HCEC 1CT (cell line): Measurements from ENCODE around the gene CAMKMT.
"Not testable (repeated sequence)": the region's sequence is repeated elsewhere in the genome, so short reads cannot be mapped to it uniquely, and the experiment has no call there.

Experiments
- DNase-seq: peaks from one replicate; pipeline ENCODE4 v3.0.0-alpha.2; 2017

The CAMKMT gene

GRCh38 chr2:44559108-44559507 lies 197.4 kb downstream of the CAMKMT start:
- no peak for DNase-seq

DNA sequence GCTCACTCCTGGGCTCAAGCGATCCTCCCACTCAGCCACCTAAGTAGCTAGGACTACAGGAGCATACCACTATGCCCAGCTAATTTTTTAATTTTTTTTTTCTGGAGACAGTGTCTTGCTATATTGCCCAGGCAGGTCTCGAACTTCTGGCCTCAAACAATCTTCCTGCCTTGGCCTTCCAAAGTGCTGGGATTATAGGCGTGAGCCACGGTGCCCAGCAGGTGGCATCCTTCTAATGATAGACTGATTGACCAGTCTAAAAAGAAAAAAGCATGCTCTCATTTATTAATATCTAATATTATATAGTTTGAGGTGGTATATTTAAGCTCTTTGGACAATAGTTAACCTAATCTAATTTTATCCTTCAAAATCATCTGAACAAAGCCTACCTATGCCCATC lies 198.6 kb downstream of the CAMKMT start:
- no peak for DNase-seq

DNA sequence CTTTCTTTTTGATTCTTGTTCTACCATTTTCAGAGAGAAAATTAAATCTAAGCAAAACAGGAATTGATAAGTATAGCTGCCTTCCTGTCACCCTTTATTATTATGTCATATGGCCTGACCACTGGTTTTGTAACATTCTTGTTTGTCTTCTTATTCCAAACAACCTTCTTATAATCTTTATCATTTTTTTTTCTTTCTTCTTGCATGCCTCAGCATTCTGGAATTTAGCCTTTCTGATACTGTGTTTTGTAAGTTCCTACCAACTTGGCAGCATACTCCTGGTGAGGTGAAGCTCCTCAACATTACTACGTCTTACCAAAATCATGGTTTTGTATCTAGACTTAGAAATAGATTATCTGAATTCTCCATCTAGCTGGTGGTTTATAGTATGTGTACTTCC lies 199.2 kb downstream of the CAMKMT start:
- DNase-seq: peak; percentile 53

- DNase-seq: no peak
Measured at GRCh38 chr2:44562737-44563136, 201.0 kb downstream of the CAMKMT start.

DNA sequence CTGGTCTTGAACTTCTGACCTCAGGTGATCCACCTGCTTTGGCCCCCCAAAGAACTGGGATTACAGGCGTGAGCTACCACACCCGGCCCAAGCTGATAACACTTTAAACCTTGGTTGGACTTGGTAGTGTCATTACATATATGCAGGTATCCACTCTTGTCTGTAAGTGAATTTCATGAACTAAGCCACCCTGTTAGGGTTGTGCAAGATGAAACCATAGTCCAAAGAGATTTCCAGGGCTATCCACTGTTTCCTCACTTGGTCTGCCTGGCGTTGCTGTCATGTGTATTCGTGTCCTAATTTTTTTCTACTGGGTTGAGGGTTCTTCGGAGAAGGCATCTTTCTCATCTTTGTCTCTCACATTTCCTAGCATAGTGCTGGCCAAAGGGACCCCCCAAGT lies 203.0 kb downstream of the CAMKMT start:
- no peak for DNase-seq

DNA sequence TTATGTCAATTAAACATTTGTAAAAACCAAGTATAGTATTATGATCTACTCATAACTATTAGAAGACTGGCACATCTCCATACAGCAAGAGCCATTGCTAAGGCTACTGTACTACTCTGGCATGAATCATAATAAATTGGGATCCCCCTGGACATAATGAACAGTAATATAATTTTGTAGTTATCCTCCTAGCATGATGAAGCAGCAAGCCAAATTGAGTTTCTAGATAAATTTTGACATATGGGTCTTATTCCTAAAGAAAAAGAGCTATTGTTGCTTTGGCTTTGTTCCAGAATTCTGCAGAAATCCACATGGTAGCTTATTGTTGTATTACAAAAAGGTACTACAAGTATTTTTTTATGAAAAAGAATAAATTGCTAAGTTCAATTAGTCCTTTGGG lies 204.3 kb downstream of the CAMKMT start:
- DNase-seq: no peak

DNA sequence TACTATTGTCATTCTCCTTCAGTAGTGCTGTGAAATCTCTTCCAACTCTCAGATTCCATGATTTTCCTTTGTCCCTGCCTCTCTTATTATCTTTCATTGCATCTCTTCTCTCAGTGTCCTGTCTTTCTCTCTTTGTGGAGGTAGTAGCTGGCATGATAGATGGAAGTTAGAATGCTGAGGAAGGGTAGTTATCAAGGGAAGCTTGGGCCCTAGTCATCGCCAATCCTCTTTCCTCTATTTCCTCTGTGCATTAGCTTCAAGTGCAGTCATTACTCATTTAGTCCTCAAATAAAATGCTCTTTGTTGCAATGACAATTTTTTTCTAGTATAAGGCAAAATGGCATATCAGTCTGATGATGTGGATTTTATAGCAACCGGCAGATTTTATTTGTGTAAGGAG lies 207.7 kb downstream of the CAMKMT start:
- DNase-seq: no peak

- DNase-seq: no peak
Measured at GRCh38 chr2:44570271-44570670, 208.5 kb downstream of the CAMKMT start.

- DNase-seq: no peak
Measured at GRCh38 chr2:44570777-44571176, 209.0 kb downstream of the CAMKMT start.

- peak; percentile 41 for DNase-seq
Measured at GRCh38 chr2:44572196-44572900, 210.6 kb downstream of the CAMKMT start.

DNA sequence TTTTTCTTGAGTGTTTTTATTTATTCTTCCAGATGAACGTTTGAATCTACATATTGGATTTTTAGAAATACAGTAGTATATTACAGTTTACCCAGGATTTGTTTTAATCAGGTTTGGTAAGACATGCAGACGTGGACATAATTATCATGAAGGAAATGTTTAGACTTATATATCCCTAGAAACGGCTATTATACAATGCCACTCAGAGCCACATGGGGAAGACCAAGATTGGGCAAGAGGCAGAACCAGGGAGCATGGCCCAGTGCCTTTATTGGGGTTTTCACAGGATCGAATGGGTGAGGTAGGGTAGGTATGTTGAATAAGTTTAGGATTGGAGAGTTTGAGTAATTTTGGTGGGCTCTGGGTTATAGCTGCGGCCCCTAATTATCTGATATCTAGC lies 212.2 kb downstream of the CAMKMT start:
- no peak for DNase-seq

GRCh38 chr2:44578471-44579093 lies 216.8 kb downstream of the CAMKMT start:
- DNase-seq: peak; percentile 70

DNA sequence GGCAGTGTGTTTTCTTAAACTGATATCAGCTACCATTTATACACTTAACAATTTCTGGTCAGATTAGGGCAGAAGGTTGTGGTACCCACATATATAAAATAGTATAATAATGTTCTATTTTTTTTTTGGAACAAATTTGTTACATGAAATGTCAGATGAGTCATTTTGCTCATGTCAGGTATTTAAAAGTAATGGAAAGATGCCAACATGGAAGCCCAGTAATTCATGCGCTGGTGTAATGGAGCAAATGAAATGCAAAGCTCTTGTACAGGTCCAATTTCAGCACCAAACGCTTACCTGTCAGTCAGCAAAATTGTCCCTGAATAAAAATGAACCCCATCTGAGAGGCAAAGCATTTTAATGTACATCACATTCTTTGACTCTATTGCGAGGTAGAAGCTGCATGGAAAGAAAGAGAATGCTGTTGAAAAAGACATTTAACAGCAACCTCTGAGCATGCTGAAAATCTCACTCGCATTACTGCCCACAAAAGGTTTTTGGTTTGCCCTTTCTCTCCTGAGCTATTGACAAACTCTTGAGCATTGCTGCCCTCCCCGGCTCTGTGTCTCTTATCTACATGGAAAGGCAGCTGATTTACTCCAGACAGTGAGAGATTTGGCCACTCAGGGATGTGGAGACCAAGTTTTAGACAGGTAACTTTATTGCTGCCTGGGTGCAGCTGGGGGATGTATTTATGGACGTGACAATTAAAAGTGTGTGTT lies 217.5 kb downstream of the CAMKMT start:
- no peak for DNase-seq

GRCh38 chr2:44579837-44580230 lies 218.1 kb downstream of the CAMKMT start:
- DNase-seq: no peak

- no peak for DNase-seq
Measured at GRCh38 chr2:44580875-44581515, 219.2 kb downstream of the CAMKMT start.

GRCh38 chr2:44582363-44583008 lies 220.7 kb downstream of the CAMKMT start:
- DNase-seq: peak; percentile 55

- DNase-seq: not testable (repeated sequence)
Measured at GRCh38 chr2:44595615-44596014, 233.9 kb downstream of the CAMKMT start.

- no peak for DNase-seq
Measured at GRCh38 chr2:44596537-44597320, 235.0 kb downstream of the CAMKMT start.

DNA sequence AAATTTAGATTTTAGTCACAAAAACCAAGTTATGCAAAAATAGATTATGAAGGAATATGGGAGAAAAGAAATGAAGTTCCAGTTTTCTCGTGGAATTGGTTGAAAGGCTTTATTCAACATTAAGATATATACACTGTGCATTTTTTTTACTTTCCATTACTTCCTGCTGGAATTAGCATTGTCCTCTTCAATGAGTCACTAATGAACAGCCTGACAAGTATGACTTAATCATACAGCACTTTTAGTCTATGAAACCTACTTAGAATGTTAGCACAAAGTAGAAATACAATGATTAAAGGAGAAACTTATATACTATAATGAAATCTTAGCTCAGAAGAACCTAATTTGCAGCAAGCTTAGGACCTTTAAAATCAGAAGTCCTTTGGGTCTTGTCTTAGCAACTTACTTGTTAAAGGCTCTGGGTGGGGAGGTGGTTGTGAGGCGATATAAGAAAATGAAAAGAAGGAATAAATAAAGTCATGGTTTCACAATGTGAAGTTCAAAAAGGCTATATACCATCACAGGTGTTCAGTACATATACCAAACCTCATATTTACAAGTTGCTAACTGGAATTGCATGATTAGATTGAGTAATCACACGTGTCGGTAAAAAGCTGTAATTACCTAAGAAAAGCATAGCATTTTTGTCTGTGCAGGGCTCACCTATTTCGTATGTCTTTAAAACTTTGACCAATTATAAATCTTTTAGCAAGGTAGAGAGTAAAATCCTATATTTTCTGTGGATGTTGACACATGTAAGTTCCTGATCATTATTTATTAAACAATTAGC lies 236.8 kb downstream of the CAMKMT start:
- DNase-seq: no peak

DNA sequence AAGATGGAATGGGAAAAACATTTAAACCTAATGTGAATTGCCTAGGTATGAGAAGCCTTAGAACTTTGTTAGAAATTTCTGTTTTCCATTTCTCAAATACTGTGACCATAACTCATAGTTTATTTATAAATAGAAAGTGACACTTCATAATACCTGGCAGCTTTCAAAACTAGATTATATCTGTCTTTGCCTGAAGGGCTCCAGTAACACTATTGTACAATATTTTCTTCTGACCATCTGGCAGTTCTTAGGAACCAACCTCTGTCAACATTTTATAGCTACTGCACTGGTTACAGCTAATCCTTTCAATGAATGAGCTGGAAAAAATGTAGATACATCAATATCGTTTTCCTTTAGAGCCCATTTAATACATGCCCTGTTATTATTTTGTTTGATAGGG lies 237.4 kb downstream of the CAMKMT start:
- peak; percentile 50 for DNase-seq

DNA sequence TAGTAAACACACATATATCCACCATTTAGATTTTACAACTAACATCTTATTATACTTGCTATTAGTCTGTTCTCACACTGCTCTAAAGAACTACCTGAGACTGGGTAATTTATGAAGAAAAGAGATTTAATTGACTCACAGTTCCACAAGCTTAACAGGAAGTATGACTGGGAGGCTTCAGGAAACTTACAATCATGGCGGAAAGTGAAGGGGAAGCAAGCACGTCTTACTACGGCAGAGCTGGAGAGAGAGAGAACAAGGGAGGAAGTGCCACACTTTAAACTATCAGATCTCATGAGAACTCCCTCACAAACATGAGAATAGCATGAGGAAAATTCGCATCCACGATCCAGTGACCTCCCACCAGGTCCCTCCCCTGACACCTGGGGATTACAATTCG lies 240.7 kb downstream of the CAMKMT start:
- DNase-seq: no peak
